H1 (cell line): Measurements from ENCODE around the gene DIP2B. TPM values are rescaled to one million over a fixed set of nuclear protein-coding genes. Genes with fewer than 3 reads are reported as not detected.

ENCODE experiments used
- CTCF ChIA-PET: fragments of 300-600 bp; sonication (Branson Sonifier 250); formaldehyde crosslinking; loops from one replicate; lab custom pipeline; 2021; ENCODE audit not compliant: partially characterized antibody; lab: Charles Lee
- POLR2A ChIA-PET: fragments of 300-600 bp; sonication (Branson Sonifier 250); formaldehyde crosslinking; loops from one replicate; lab custom pipeline; 2021; ENCODE audit warnings: inconsistent platforms; ENCODE audit not compliant: partially characterized antibody; lab: Charles Lee
- DNase-seq, 2 experiments: peaks; one replicate each; pipeline versions ENCODE4 v3.0.0 to v3.0.0-alpha.2; 2010 to 2022; ENCODE audit warnings: low spot score in 2 of 2, low read depth in 1 of 2, mixed read lengths in 1 of 2
- FAIRE-seq: peaks from 2 replicates; lab custom pipeline; 2011; peaks lifted over from hg19 to GRCh38; lab: Jason Lieb, UNC
- H2AFZ ChIP-seq: 2 replicates; pipeline ENCODE4 v1.8.1; 2012; ENCODE audit warnings: low read length, inconsistent platforms
- H2AK5ac ChIP-seq: 2 replicates; pipeline ENCODE4 v1.6.1; 2013; ENCODE audit warnings: low read depth, low read length
- H2BK120ac ChIP-seq: replicated peaks from 2 replicates; pipeline ENCODE3; 2013; ENCODE audit warnings: low read depth, low read length, inconsistent platforms
- H2BK12ac ChIP-seq: 2 replicates; pipeline ENCODE4 v1.6.1; 2013; ENCODE audit warnings: low read depth, low read length
- H2BK15ac ChIP-seq: 2 replicates; pipeline ENCODE4 v1.6.1; 2013; ENCODE audit warnings: low read length
- H2BK20ac ChIP-seq: 2 replicates; pipeline ENCODE4 v1.6.1; 2013; ENCODE audit warnings: low read length
- H2BK5ac ChIP-seq: 2 replicates; pipeline ENCODE4 v1.6.1; 2013; ENCODE audit warnings: low read depth, low read length
- H3K14ac ChIP-seq: 2 replicates; pipeline ENCODE4 v1.6.1; 2013; ENCODE audit warnings: inconsistent platforms; ENCODE audit not compliant: insufficient read length
- H3K18ac ChIP-seq: 2 replicates; pipeline ENCODE4 v1.6.1; 2013; ENCODE audit warnings: low read length; ENCODE audit errors: extremely low read depth
- H3K23ac ChIP-seq: 2 replicates; pipeline ENCODE4 v1.6.1; 2013; ENCODE audit warnings: inconsistent platforms; ENCODE audit not compliant: insufficient read length
- H3K23me2 ChIP-seq: 2 replicates; pipeline ENCODE4 v1.6.1; 2013; ENCODE audit warnings: low read depth, low read length
- H3K27ac ChIP-seq: 2 replicates; pipeline ENCODE4 v1.6.1; 2011; ENCODE audit warnings: low read depth, low read length, inconsistent platforms
- H3K27me3 ChIP-seq, 4 experiments: replicated peaks in 1 of 4; 1 replicate in 1 of 4; 2 replicates in 3 of 4; pipeline versions ENCODE4 v1.6.1 to v1.8.1; 2011 to 2013; ENCODE audit warnings: low read length in 3 of 4, mild to moderate bottlenecking in 3 of 4, inconsistent platforms in 2 of 4, mixed read lengths in 2 of 4, moderate library complexity in 1 of 4; ENCODE audit not compliant: control insufficient read depth in 3 of 4, insufficient read depth in 3 of 4; ENCODE audit errors: extremely low read depth in 1 of 4
- H3K36me3 ChIP-seq, 4 experiments: 2 replicates each; pipeline versions ENCODE4 v1.6.1 to v1.8.1; 2011 to 2013; ENCODE audit warnings: mild to moderate bottlenecking in 4 of 4, low read length in 3 of 4, moderate library complexity in 2 of 4, control low read depth in 1 of 4, inconsistent platforms in 1 of 4; ENCODE audit not compliant: insufficient read depth in 4 of 4, control insufficient read depth in 2 of 4
- H3K4ac ChIP-seq: replicated peaks from 2 replicates; pipeline ENCODE3; 2013; ENCODE audit warnings: low read length, low read depth, mixed read lengths, inconsistent platforms; ENCODE audit not compliant: insufficient read length
- H3K4me1 ChIP-seq, 4 experiments: replicated peaks in 1 of 4; 1 replicate in 1 of 4; 2 replicates in 3 of 4; pipeline versions ENCODE4 v1.6.1 to v1.8.1; 2011 to 2013; ENCODE audit warnings: low read length in 3 of 4, inconsistent platforms in 2 of 4, mixed read lengths in 1 of 4; ENCODE audit not compliant: insufficient read depth in 4 of 4, control insufficient read depth in 3 of 4
- H3K4me2 ChIP-seq, 2 experiments: 2 replicates each; pipeline versions ENCODE4 v1.6.1 to v1.8.1; 2011 to 2013; ENCODE audit warnings: low read depth in 2 of 2, low read length in 2 of 2, control low read depth in 1 of 2, inconsistent platforms in 1 of 2, mild to moderate bottlenecking in 1 of 2; ENCODE audit not compliant: insufficient read depth in 1 of 2
- H3K4me3 ChIP-seq, 4 experiments: fragments of 200-600, 300-600 bp in 1 of 4; sonication (generic), shearing (Covaris generic), sonication (Bioruptor Twin) in 1 of 4; 2 replicates each; pipeline versions ENCODE4 v1.5.1 to v1.8.1; 2011 to 2016; ENCODE audit warnings: low read length in 4 of 4, low read depth in 3 of 4, control low read depth in 2 of 4, inconsistent platforms in 2 of 4, mild to moderate bottlenecking in 2 of 4, mixed read lengths in 1 of 4, moderate library complexity in 1 of 4; ENCODE audit not compliant: insufficient read depth in 2 of 4; ENCODE audit errors: extremely low read depth in 1 of 4
- H3K56ac ChIP-seq: replicated peaks from 2 replicates; pipeline ENCODE3; 2013; ENCODE audit warnings: low read depth, mild to moderate bottlenecking, mixed read lengths, low read length, inconsistent platforms; ENCODE audit not compliant: insufficient read length
- H3K79me1 ChIP-seq: 2 replicates; pipeline ENCODE4 v1.6.1; 2013; ENCODE audit warnings: low read depth, low read length, control low read depth
- H3K79me2 ChIP-seq, 2 experiments: 2 replicates each; pipeline versions ENCODE4 v1.6.1 to v1.8.1; 2012 to 2013; ENCODE audit warnings: low read length in 2 of 2, mild to moderate bottlenecking in 2 of 2, inconsistent platforms in 1 of 2; ENCODE audit not compliant: insufficient read depth in 2 of 2, control insufficient read depth in 1 of 2
- H3K9ac ChIP-seq, 4 experiments: replicated peaks in 1 of 4; 1 replicate in 1 of 4; 2 replicates in 3 of 4; pipeline versions ENCODE4 v1.6.1 to v1.8.1; 2011 to 2013; ENCODE audit warnings: low read depth in 3 of 4, low read length in 3 of 4, control low read depth in 2 of 4, mild to moderate bottlenecking in 2 of 4, moderate library complexity in 2 of 4, inconsistent platforms in 1 of 4; ENCODE audit errors: extremely low read depth in 1 of 4
- H3K9me3 ChIP-seq, 2 experiments: 2 replicates each; pipeline versions ENCODE4 v1.6.1 to v1.8.1; 2012 to 2013; ENCODE audit warnings: mild to moderate bottlenecking in 2 of 2, moderate library complexity in 2 of 2, control low read depth in 1 of 2, inconsistent platforms in 1 of 2, low read depth in 1 of 2, low read length in 1 of 2, mixed read lengths in 1 of 2; ENCODE audit not compliant: insufficient read depth in 2 of 2
- H4K20me1 ChIP-seq, 2 experiments: replicated peaks in 1 of 2; 2 replicates each; pipeline versions ENCODE3 to v1.8.1; 2011 to 2013; ENCODE audit warnings: inconsistent platforms in 2 of 2, low read length in 2 of 2, mild to moderate bottlenecking in 1 of 2; ENCODE audit not compliant: insufficient read depth in 2 of 2, control insufficient read depth in 1 of 2
- H4K5ac ChIP-seq: 2 replicates; pipeline ENCODE4 v1.6.1; 2013; ENCODE audit warnings: low read length, low read depth, mixed read lengths, inconsistent platforms; ENCODE audit not compliant: insufficient read length
- H4K8ac ChIP-seq: 2 replicates; pipeline ENCODE4 v1.8.0; 2013; ENCODE audit warnings: mild to moderate bottlenecking, moderate library complexity, low read length, inconsistent platforms; ENCODE audit not compliant: insufficient read depth; ENCODE audit errors: extremely low read depth
- H4K91ac ChIP-seq: replicated peaks from 2 replicates; pipeline ENCODE3; 2013; ENCODE audit warnings: low read length, mixed read lengths, inconsistent platforms; ENCODE audit not compliant: insufficient read length
- ASH2L ChIP-seq: fragments of 200-600, 300-600 bp; sonication (generic); IDR thresholded peaks from one replicate; pipeline ENCODE4 v1.7.1; 2017; ENCODE audit warnings: low read length
- ATF3 ChIP-seq: IDR thresholded peaks from 2 replicates; pipeline ENCODE4 v1.6.1; 2011; ENCODE audit warnings: low read depth, mild to moderate bottlenecking, low read length; ENCODE audit not compliant: insufficient read depth
- BACH1 ChIP-seq: IDR thresholded peaks from 2 replicates; pipeline ENCODE4 v1.6.1; 2012; ENCODE audit warnings: low read length, improper control_type of control experiment
- CHD1 ChIP-seq: IDR thresholded peaks from 2 replicates; pipeline ENCODE4 v1.6.1; 2012; ENCODE audit warnings: low read depth, low read length, improper control_type of control experiment
- CHD2 ChIP-seq: IDR thresholded peaks from 2 replicates; pipeline ENCODE4 v1.6.1; 2012; ENCODE audit warnings: low read length, improper control_type of control experiment
- EGR1 ChIP-seq: IDR thresholded peaks from 2 replicates; pipeline ENCODE4 v1.6.1; 2011; ENCODE audit warnings: low read depth, low read length, borderline replicate concordance
- JUN ChIP-seq: IDR thresholded peaks from 2 replicates; pipeline ENCODE4 v1.6.1; 2011; ENCODE audit warnings: low read depth, mild to moderate bottlenecking, improper control_type of control experiment, low read length
- MAFK ChIP-seq: IDR thresholded peaks from 2 replicates; pipeline ENCODE4 v1.6.1; 2012; ENCODE audit warnings: low read depth, mild to moderate bottlenecking, improper control_type of control experiment, low read length
- NANOG ChIP-seq: IDR thresholded peaks from 2 replicates; pipeline ENCODE4 v1.6.1; 2011; ENCODE audit warnings: low read length, low read depth, mild to moderate bottlenecking, inconsistent platforms; ENCODE audit not compliant: insufficient read depth, poor library complexity, severe bottlenecking
- POU5F1 ChIP-seq: IDR thresholded peaks from 2 replicates; pipeline ENCODE4 v1.6.1; 2011; ENCODE audit warnings: low read depth, mild to moderate bottlenecking, low read length, moderate library complexity
- RXRA ChIP-seq: IDR thresholded peaks from 2 replicates; pipeline ENCODE4 v1.6.1; 2011; ENCODE audit warnings: low read depth, mild to moderate bottlenecking, low read length, moderate library complexity; ENCODE audit not compliant: insufficient read depth
- SIRT6 ChIP-seq: IDR thresholded peaks from one replicate; pipeline ENCODE4 v1.7.1; 2012; ENCODE audit warnings: low read length, inconsistent platforms
- SIX5 ChIP-seq: IDR thresholded peaks from 2 replicates; pipeline ENCODE4 v1.6.1; 2011; ENCODE audit warnings: mild to moderate bottlenecking, low read depth, low read length
- TBP ChIP-seq: IDR thresholded peaks from 2 replicates; pipeline ENCODE4 v1.6.1; 2011; ENCODE audit warnings: low read depth, low read length, improper control_type of control experiment
- WGBS, 2 experiments: shearing (Covaris generic) in 1 of 2; methylation state at CpG; one replicate each; pipeline versions ENCODE4 v1.1.6 to v1.1.7; 2013 to 2015; ENCODE audit warnings: low lambda C conversion rate in 2 of 2, mixed read lengths in 2 of 2, inconsistent platforms in 1 of 2, low coverage in 1 of 2, missing lambda C conversion rate in 1 of 2; ENCODE audit not compliant: insufficient replicate concordance in 2 of 2, insufficient coverage in 1 of 2, insufficient read length in 1 of 2; ENCODE audit errors: extremely low coverage in 1 of 2, missing lambda C conversion rate in 1 of 2; 5-methylcytosine and 5-hydroxymethylcytosine counted together
- polyA plus RNA-seq, 7 experiments: library from polyadenylated mRNA; depleted of rRNA in 3 of 7; stranded (reverse) in 5 of 7; unstranded in 2 of 7; fragments of >200 nt in 5 of 7; fragments of 200-250 nt in 2 of 7; gene quantifications; 1 replicate in 5 of 7; 2 replicates in 1 of 7; 4 replicates in 1 of 7; pipeline versions ENCODE4 v1.2.1 to v1.2.3, GENCODE V29; 2011 to 2013; ENCODE audit warnings: missing spikeins in 2 of 7, mixed read lengths in 2 of 7
- total RNA-seq: library from RNA; stranded (reverse); fragmentation: NEBNext Ultra II Directional; extraction: Animal tissue kit (Norgen Biotek cat#: 25700); gene quantifications from 2 replicates; pipeline ENCODE4 v1.2.1, GENCODE V29; 2021

The DIP2B gene
- total and polyA plus RNA-seq, 2 of the 8 experiments (the other 6 are each of a cell fraction or from before 2014, with no cell fraction given), result 11.1 to 29.6 TPM

- 97% methylated on average over 2 of the region's 2 CpGs; no CpG with 5 or more reads in 1 of the 2 experiments for WGBS, 2 experiments
- no peak overlapping the region for H3K18ac ChIP-seq
- no peak overlapping the region for H2BK12ac ChIP-seq
- H3K4me3 ChIP-seq, result no peak overlapping the region
- H2AK5ac ChIP-seq, result no peak overlapping the region
- no peak for TF ChIP-seq CHD2
- no peak for TF ChIP-seq CHD1
- TF ChIP-seq EGR1, result no peak
- TF ChIP-seq ATF3, result no peak
- TF ChIP-seq JUN, result no peak
- TF ChIP-seq SIRT6, result no peak
- TF ChIP-seq TBP, result no peak
- no peak for TF ChIP-seq SIX5
- no peak for TF ChIP-seq RXRA
- no peak for TF ChIP-seq BACH1
- no peak for TF ChIP-seq MAFK
- no peak for TF ChIP-seq POU5F1
- TF ChIP-seq NANOG, result no peak
- TF ChIP-seq ASH2L, result no peak
- TF ChIP-seq, all 59 proteins: peak for 0
- Histone ChIP-seq H3K4me2 (no peak overlapping the region), H2BK15ac (no peak overlapping the region), H4K5ac (no peak overlapping the region), H3K56ac (no peak overlapping the region), H4K91ac (no peak overlapping the region), H4K20me1 (peaks cover 0 to 5% of the 10 kb centered on the region in 2 experiments), H3K23ac (no peak overlapping the region), H2BK20ac (no peak overlapping the region), H3K36me3 (no peaks in the 10 kb centered on the region), H2BK5ac (no peak overlapping the region), H3K9me3 (no peaks in the 10 kb centered on the region), H2AFZ (no peak overlapping the region), H3K4me1 (peaks cover 0 to 3% (median 0%) of the 10 kb centered on the region in 4 experiments; a peak in 2 of 7 replicates), H2BK120ac (no peak overlapping the region), H3K4ac (no peak overlapping the region), H4K8ac (no peak overlapping the region), H3K14ac (no peak overlapping the region), H3K79me2 (peaks cover 4 to 47% of the 10 kb centered on the region in 2 experiments), H3K79me1 (peaks cover 5% of the 10 kb centered on the region), H3K27me3 (no peaks in the 10 kb centered on the region), H3K9ac (no peak overlapping the region), H3K23me2 (no peaks in the 10 kb centered on the region), H3K27ac (no peak overlapping the region)
- no peak for FAIRE-seq
- CTCF ChIA-PET, result interaction anchor here (0.7 to 2.9 kb wide), 8 partner anchors 9 to 331 kb away, joined by 3 to 12 read pairs (median 4); partner anchors contain the start of gene DIP2B
- POLR2A ChIA-PET, result interaction anchor here (1.0 to 1.1 kb wide), 2 partner anchors 9 to 20 kb away, joined by 3 read pairs; partner anchors contain the start of gene DIP2B
- no peak for DNase-seq
Observed at GRCh38 chr12:50525422-50525821, 20.6 kb downstream of the DIP2B start.
